Activated CD4-positive, alpha-beta T cell treated with anti-CD3 and anti-CD28 coated beads, Interleukin-2, amount 10 ng/mL, durations not matched to agents 24 days and 14 days (primary cell): ENCODE data around the gene EPN3. TPM values are rescaled to one million over a fixed set of nuclear protein-coding genes. Genes with fewer than 3 reads are reported as not detected.

Experiments used
- total RNA-seq: library from RNA; stranded (reverse); gene quantifications from 2 replicates; pipeline ENCODE4 v1.2.3, GENCODE V29; 2022

The EPN3 gene
- total RNA-seq, 1 donor from 2014 or later, result not detected

Other genes with a start within 250 kb of the EPN3 start
- gene XYLT2, start 186.6 kb upstream of the EPN3 start, total RNA-seq, result 65.3 and 66.5 TPM in 2 replicates
- gene MRPL27, start 159.6 kb upstream of the EPN3 start, total RNA-seq, result 80.5 and 83.3 TPM in 2 replicates
- gene EME1, start 159.5 kb upstream of the EPN3 start, total RNA-seq, result 30.7 and 35.4 TPM in 2 replicates
- 113 and 117 TPM in 2 replicates for gene LRRC59, start 135.2 kb upstream of the EPN3 start, total RNA-seq
- 13.6 and 16.5 TPM in 2 replicates for gene ACSF2, start 106.5 kb upstream of the EPN3 start, total RNA-seq
- not detected in 2 replicates for gene CHAD, start 63.9 kb upstream of the EPN3 start, total RNA-seq
- 53.6 and 61.2 TPM in 2 replicates for gene RSAD1, start 53.9 kb upstream of the EPN3 start, total RNA-seq
- 3.5 TPM in 2 replicates for gene MYCBPAP, start 24.3 kb upstream of the EPN3 start, total RNA-seq
- 21.6 and 22.4 TPM in 2 replicates for gene SPATA20, start 14.4 kb downstream of the EPN3 start, total RNA-seq
- gene CACNA1G, start 28.0 kb downstream of the EPN3 start, total RNA-seq, result 0.07 TPM in 1 of 2 replicates, not detected in the other
- gene ABCC3, start 102.1 kb downstream of the EPN3 start, total RNA-seq, result not detected in 2 replicates
- gene ANKRD40, start 175.2 kb downstream of the EPN3 start, total RNA-seq, result 47.7 and 49.8 TPM in 2 replicates
- 125 and 133 TPM in 2 replicates for gene LUC7L3, start 186.9 kb downstream of the EPN3 start, total RNA-seq
- gene ANKRD40CL, start 234.8 kb downstream of the EPN3 start, total RNA-seq, result not detected in 2 replicates